Gastroesophageal sphincter (tissue), 3 donors: Measurements from ENCODE around the gene TBCD.

Experiments
- CTCF ChIP-seq, 4 experiments: fragments of 200-600 bp in 2 of 4; fragments of 450-650 bp in 2 of 4; sonication (generic) in 1 of 4; IDR thresholded peaks; one replicate each; pipeline ENCODE4 v1.5.1; 2017 to 2019; ENCODE audit warnings: antibody characterized with exemption in 4 of 4, mild to moderate bottlenecking in 2 of 4, moderate library complexity in 2 of 4
- EP300 ChIP-seq: sonication (generic); formaldehyde crosslinking; IDR thresholded peaks from one replicate; pipeline ENCODE4 v1.6.1; 2017; ENCODE audit warnings: antibody characterized with exemption, mild to moderate bottlenecking
- POLR2A ChIP-seq, 2 donors: fragments of 450-650 bp; IDR thresholded peaks; one replicate each; pipeline ENCODE4 v1.6.1; 2017; ENCODE audit warnings: antibody characterized with exemption in 2 of 2, mild to moderate bottlenecking in 2 of 2, moderate library complexity in 1 of 2

GRCh38 chr17:82723169-82723807 is 28.6 kb upstream of the TBCD start:
- TF ChIP-seq CTCF (IDR thresholded peaks at IDR 0.05), result no peak
- TF ChIP-seq POLR2A (IDR thresholded peaks at IDR 0.05), result no peak
- no peak for TF ChIP-seq EP300
